ENCODE data around the gene EMX1.

The EMX1 gene

DNA sequence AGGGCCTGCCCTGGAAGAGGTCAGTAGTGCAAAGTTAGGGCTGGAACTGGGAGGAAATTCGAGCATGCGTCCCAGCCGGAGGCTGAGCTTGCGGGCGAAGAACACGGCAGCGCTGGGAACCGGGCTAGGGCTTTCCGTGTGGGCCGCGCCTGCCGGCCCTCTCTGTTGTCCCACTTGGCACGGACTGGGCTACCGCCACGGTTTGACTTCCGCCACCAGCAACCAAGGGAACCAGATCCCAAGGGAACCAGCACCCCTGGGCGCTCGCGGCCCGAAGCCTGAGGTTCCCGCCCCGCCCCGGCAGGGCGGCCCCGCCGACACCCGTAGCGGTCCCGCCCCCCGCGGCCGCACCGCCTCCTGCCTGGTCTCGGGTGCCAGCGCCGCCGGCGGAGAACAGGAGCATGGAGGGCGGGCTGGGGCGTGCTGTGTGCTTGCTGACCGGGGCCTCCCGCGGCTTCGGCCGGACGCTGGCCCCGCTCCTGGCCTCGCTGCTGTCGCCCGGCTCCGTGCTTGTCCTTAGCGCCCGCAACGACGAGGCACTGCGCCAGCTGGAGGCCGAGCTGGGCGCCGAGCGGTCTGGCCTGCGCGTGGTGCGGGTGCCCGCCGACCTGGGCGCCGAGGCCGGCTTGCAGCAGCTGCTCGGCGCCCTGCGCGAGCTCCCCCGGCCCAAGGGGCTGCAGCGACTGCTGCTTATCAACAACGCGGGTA is 30.1 kb upstream of the EMX1 start, which contains the start of gene SPR (continued):
- TF ChIP-seq, protein P1, sequence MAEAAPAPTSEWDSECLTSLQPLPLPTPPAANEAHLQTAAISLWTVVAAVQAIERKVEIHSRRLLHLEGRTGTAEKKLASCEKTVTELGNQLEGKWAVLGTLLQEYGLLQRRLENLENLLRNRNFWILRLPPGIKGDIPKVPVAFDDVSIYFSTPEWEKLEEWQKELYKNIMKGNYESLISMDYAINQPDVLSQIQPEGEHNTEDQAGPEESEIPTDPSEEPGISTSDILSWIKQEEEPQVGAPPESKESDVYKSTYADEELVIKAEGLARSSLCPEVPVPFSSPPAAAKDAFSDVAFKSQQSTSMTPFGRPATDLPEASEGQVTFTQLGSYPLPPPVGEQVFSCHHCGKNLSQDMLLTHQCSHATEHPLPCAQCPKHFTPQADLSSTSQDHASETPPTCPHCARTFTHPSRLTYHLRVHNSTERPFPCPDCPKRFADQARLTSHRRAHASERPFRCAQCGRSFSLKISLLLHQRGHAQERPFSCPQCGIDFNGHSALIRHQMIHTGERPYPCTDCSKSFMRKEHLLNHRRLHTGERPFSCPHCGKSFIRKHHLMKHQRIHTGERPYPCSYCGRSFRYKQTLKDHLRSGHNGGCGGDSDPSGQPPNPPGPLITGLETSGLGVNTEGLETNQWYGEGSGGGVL (tag by site-specific recombination; IDR thresholded peaks at IDR 0.05), result 0 out of 2 replicates have a peak, but pooled peaks have one; percentile 13
- TF ChIP-seq, protein P2, sequence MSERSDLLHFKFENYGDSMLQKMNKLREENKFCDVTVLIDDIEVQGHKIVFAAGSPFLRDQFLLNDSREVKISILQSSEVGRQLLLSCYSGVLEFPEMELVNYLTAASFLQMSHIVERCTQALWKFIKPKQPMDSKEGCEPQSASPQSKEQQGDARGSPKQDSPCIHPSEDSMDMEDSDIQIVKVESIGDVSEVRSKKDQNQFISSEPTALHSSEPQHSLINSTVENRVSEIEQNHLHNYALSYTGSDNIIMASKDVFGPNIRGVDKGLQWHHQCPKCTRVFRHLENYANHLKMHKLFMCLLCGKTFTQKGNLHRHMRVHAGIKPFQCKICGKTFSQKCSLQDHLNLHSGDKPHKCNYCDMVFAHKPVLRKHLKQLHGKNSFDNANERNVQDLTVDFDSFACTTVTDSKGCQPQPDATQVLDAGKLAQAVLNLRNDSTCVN (tag by site-specific recombination; optimal IDR thresholded peaks at IDR 0.05), result peak; percentile 74
- TF ChIP-seq SP2 (tag by site-specific recombination; IDR thresholded peaks at IDR 0.05) (peak; percentile 38), ZNF529 (tag by site-specific recombination; IDR thresholded peaks at IDR 0.05; ENCODE audit: insufficient replicate concordance) (no peak), ZNF561 (tag by site-specific recombination; IDR thresholded peaks at IDR 0.05; ENCODE audit: borderline replicate concordance) (0 out of 2 replicates have a peak, but pooled peaks have one; percentile 40), BCL11A (tag by site-specific recombination; IDR thresholded peaks at IDR 0.05; ENCODE audit: low read depth) (no peak), ZNF548 (tag by site-specific recombination; IDR thresholded peaks at IDR 0.05) (no peak), ZNF416 (tag by site-specific recombination; IDR thresholded peaks at IDR 0.05) (no peak), ZNF423 (tag by site-specific recombination; IDR thresholded peaks at IDR 0.05) (peak; percentile 98), SP3 (tag by site-specific recombination; IDR thresholded peaks at IDR 0.05) (peak; percentile 58), ZNF510 (tag by site-specific recombination; IDR thresholded peaks at IDR 0.05; ENCODE audit: insufficient replicate concordance) (no peak), ZBTB48 (tag by site-specific recombination; IDR thresholded peaks at IDR 0.05) (peak; percentile 89), GLIS1 (tag by site-specific recombination; IDR thresholded peaks at IDR 0.05) (peak; percentile 63), RBAK (tag by site-specific recombination; IDR thresholded peaks at IDR 0.05) (no peak), ZNF335 (tag by site-specific recombination; conservative IDR thresholded peaks at IDR 0.05) (peak; percentile 47; the same call in 1 of the 2 replicates), FEZF1 (tag by site-specific recombination; IDR thresholded peaks at IDR 0.05) (no peak), ZBTB20 (tag by site-specific recombination; IDR thresholded peaks at IDR 0.05) (peak; percentile 24; the same call in 1 of the 2 replicates), HOXC10 (CRISPR knock-in tag; IDR thresholded peaks at IDR 0.05) (0 out of 2 replicates have a peak, but pooled peaks have one; percentile 23), ZNF311 (tag by site-specific recombination; IDR thresholded peaks at IDR 0.05; ENCODE audit: borderline replicate concordance) (no peak), SCRT1 (tag by site-specific recombination; IDR thresholded peaks at IDR 0.05; ENCODE audit: borderline replicate concordance) (no peak)
- TF ChIP-seq, protein P3, sequence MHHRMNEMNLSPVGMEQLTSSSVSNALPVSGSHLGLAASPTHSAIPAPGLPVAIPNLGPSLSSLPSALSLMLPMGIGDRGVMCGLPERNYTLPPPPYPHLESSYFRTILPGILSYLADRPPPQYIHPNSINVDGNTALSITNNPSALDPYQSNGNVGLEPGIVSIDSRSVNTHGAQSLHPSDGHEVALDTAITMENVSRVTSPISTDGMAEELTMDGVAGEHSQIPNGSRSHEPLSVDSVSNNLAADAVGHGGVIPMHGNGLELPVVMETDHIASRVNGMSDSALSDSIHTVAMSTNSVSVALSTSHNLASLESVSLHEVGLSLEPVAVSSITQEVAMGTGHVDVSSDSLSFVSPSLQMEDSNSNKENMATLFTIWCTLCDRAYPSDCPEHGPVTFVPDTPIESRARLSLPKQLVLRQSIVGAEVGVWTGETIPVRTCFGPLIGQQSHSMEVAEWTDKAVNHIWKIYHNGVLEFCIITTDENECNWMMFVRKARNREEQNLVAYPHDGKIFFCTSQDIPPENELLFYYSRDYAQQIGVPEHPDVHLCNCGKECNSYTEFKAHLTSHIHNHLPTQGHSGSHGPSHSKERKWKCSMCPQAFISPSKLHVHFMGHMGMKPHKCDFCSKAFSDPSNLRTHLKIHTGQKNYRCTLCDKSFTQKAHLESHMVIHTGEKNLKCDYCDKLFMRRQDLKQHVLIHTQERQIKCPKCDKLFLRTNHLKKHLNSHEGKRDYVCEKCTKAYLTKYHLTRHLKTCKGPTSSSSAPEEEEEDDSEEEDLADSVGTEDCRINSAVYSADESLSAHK (tag by site-specific recombination; IDR thresholded peaks at IDR 0.05), result no peak
- TF ChIP-seq, protein P4, sequence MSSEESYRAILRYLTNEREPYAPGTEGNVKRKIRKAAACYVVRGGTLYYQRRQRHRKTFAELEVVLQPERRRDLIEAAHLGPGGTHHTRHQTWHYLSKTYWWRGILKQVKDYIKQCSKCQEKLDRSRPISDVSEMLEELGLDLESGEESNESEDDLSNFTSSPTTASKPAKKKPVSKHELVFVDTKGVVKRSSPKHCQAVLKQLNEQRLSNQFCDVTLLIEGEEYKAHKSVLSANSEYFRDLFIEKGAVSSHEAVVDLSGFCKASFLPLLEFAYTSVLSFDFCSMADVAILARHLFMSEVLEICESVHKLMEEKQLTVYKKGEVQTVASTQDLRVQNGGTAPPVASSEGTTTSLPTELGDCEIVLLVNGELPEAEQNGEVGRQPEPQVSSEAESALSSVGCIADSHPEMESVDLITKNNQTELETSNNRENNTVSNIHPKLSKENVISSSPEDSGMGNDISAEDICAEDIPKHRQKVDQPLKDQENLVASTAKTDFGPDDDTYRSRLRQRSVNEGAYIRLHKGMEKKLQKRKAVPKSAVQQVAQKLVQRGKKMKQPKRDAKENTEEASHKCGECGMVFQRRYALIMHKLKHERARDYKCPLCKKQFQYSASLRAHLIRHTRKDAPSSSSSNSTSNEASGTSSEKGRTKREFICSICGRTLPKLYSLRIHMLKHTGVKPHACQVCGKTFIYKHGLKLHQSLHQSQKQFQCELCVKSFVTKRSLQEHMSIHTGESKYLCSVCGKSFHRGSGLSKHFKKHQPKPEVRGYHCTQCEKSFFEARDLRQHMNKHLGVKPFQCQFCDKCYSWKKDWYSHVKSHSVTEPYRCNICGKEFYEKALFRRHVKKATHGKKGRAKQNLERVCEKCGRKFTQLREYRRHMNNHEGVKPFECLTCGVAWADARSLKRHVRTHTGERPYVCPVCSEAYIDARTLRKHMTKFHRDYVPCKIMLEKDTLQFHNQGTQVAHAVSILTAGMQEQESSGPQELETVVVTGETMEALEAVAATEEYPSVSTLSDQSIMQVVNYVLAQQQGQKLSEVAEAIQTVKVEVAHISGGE (tag by site-specific recombination; conservative IDR thresholded peaks at IDR 0.05; ENCODE audit: low read depth), result 0 out of 2 replicates have a peak, but pooled peaks have one; percentile 14

Data from HEK293 (cell line).